SK-N-MC (cell line): Measurements from ENCODE around the gene IFNK.

Experiments
- DNase-seq: peaks from one replicate; pipeline ENCODE4 v3.0.0-alpha.2; 2011; ENCODE audit warnings: low read depth, low spot score
- H3K27ac ChIP-seq: fragments of 200-600 bp; sonication (generic); 2 replicates; pipeline ENCODE4 v1.5.1; 2016; ENCODE audit warnings: mixed run types
- H3K36me3 ChIP-seq: fragments of 200-600 bp; sonication (generic); 2 replicates; pipeline ENCODE4 v1.6.1; 2017; ENCODE audit warnings: antibody characterized with exemption, low read length, mixed read lengths; ENCODE audit not compliant: insufficient read depth
- H3K4me3 ChIP-seq: fragments of 200-600 bp; sonication (generic); 2 replicates; pipeline ENCODE4 v1.5.1; 2016
- H3K9ac ChIP-seq: fragments of 200-600 bp; sonication (generic); 2 replicates; pipeline ENCODE4 v1.8.0; 2017; ENCODE audit warnings: mixed run types, mixed read lengths; ENCODE audit not compliant: insufficient read length
- H3K9me3 ChIP-seq: fragments of 200-600 bp; sonication (generic); 2 replicates; pipeline ENCODE4 v1.6.1; 2017; ENCODE audit warnings: low read depth, mild to moderate bottlenecking, antibody characterized with exemption, low read length, moderate library complexity, mixed read lengths
- EZH2 ChIP-seq: fragments of 200-600 bp; sonication (generic); IDR thresholded peaks from one replicate; pipeline ENCODE4 v1.6.1; 2017; ENCODE audit warnings: antibody characterized with exemption
- FOXP2 ChIP-seq: optimal IDR thresholded peaks from 2 replicates; pipeline ENCODE3; 2011; ENCODE audit warnings: mild to moderate bottlenecking, moderate library complexity; ENCODE audit not compliant: insufficient read depth; ENCODE audit errors: extremely low read length, control extremely low read depth
- POLR2AphosphoS5 ChIP-seq: IDR thresholded peaks from 2 replicates; pipeline ENCODE4 v1.6.1; 2012; ENCODE audit warnings: mild to moderate bottlenecking, low read depth, low read length, borderline replicate concordance

Gene IFNK

DNA sequence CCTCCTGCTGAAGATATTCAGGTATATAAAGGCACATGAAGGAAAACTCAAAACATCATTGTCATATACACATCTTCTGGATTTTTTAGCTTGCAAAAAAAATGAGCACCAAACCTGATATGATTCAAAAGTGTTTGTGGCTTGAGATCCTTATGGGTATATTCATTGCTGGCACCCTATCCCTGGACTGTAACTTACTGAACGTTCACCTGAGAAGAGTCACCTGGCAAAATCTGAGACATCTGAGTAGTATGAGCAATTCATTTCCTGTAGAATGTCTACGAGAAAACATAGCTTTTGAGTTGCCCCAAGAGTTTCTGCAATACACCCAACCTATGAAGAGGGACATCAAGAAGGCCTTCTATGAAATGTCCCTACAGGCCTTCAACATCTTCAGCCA lies at the start of gene IFNK:
IFNK (plus strand) TSS at position 55 of the 400 bp plus-strand sequence; CDS start at position 102, 47 bp downstream.
- Histone ChIP-seq H3K36me3 (no peaks in the 10 kb centered on the region), H3K9me3 (no peaks in the 10 kb centered on the region), H3K9ac (no peak within 1 kb of the TSS), H3K27ac (no peak within 1 kb of the TSS), H3K4me3 (no peak within 1 kb of the TSS)
- TF ChIP-seq POLR2AphosphoS5 (no peak), EZH2 (no peak), FOXP2 (no peak)
- DNase-seq = no peak

DNA sequence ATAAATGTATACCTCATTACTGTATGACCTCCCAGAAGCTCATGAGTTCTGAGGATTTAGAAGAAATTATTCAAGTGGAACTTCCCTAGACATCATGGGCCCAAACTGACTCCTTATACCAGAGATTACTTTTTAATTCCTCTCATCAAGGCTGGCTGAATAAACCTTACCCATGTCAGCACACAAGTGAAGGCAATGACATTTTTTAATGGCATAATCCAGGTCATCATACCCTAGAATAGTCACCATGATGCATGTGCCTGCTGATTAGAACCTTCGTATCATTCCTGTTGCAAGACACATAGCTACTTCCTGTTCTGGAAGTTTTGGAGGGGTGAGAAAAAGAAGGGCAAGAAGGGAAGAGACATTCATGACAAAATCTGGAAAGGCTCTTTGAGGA lies 49.8 kb upstream of the IFNK start:
- no peak overlapping the region for H3K27ac ChIP-seq
- no peak for DNase-seq
- H3K9ac ChIP-seq = no peak overlapping the region
- no peak overlapping the region for H3K4me3 ChIP-seq
- no peaks in the 10 kb centered on the region for H3K36me3 ChIP-seq
- H3K9me3 ChIP-seq = no peaks in the 10 kb centered on the region
- TF ChIP-seq FOXP2 (no peak), EZH2 (no peak), POLR2AphosphoS5 (no peak)

- Histone ChIP-seq H3K9me3 (no peaks in the 10 kb centered on the region), H3K9ac (no peak overlapping the region), H3K36me3 (no peaks in the 10 kb centered on the region), H3K4me3 (no peak overlapping the region), H3K27ac (no peak overlapping the region)
- no peak for TF ChIP-seq POLR2AphosphoS5
- no peak for TF ChIP-seq EZH2
- no peak for DNase-seq
These were observed 49.0 kb upstream of the IFNK start for GRCh38 chr9:27475057-27475595.

GRCh38 chr9:27476870-27477515 lies 47.1 kb upstream of the IFNK start:
- TF ChIP-seq FOXP2 (no peak), EZH2 (no peak), POLR2AphosphoS5 (no peak)
- no peak for DNase-seq
- no peak overlapping the region for H3K4me3 ChIP-seq
- H3K36me3 ChIP-seq = no peaks in the 10 kb centered on the region
- no peaks in the 10 kb centered on the region for H3K9me3 ChIP-seq
- no peak overlapping the region for H3K27ac ChIP-seq
- H3K9ac ChIP-seq = no peak overlapping the region

DNA sequence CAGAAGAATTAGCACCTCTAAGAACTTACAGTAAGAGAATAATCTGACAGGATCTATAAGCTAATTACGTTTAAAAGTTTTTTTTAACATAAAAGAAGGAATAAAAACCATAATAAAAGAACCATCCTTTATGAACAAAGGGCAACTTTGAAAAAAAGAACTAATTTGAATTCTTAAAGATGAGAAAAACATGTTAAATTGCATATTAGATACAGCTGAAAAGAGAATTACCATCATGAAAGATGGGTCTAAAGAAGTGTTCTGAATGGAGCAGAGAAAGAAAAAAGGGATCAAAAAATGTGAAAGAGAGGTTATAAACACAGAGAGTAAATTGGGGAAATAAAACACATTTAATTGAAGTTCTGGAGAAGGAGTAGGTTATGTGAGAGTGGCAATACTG lies 45.8 kb upstream of the IFNK start:
- Histone ChIP-seq H3K36me3 (no peaks in the 10 kb centered on the region), H3K9me3 (no peaks in the 10 kb centered on the region), H3K27ac (no peak overlapping the region), H3K9ac (no peak overlapping the region), H3K4me3 (no peak overlapping the region)
- DNase-seq = no peak
- TF ChIP-seq POLR2AphosphoS5 = no peak
- no peak for TF ChIP-seq FOXP2
- TF ChIP-seq EZH2 = no peak

- Histone ChIP-seq H3K36me3 (no peaks in the 10 kb centered on the region), H3K27ac (no peak overlapping the region), H3K4me3 (no peak overlapping the region), H3K9me3 (no peaks in the 10 kb centered on the region), H3K9ac (no peak overlapping the region)
- no peak for DNase-seq
- TF ChIP-seq POLR2AphosphoS5 (no peak), EZH2 (no peak), FOXP2 (no peak)
These were observed 41.4 kb upstream of the IFNK start for GRCh38 chr9:27482709-27483108.

- Histone ChIP-seq H3K9ac (no peak overlapping the region), H3K4me3 (no peak overlapping the region), H3K27ac (no peak overlapping the region), H3K36me3 (no peaks in the 10 kb centered on the region), H3K9me3 (no peaks in the 10 kb centered on the region)
- TF ChIP-seq POLR2AphosphoS5 (no peak), EZH2 (no peak), FOXP2 (no peak)
- DNase-seq = no peak
These were observed 40.5 kb upstream of the IFNK start for GRCh38 chr9:27483576-27483975.

GRCh38 chr9:27485158-27485557 lies 38.9 kb upstream of the IFNK start:
- no peak for TF ChIP-seq FOXP2
- TF ChIP-seq EZH2 = no peak
- H3K9me3 ChIP-seq = no peaks in the 10 kb centered on the region
- no peak for DNase-seq
- no peak overlapping the region for H3K27ac ChIP-seq
- no peak overlapping the region for H3K9ac ChIP-seq
- no peak overlapping the region for H3K4me3 ChIP-seq
- no peaks in the 10 kb centered on the region for H3K36me3 ChIP-seq

GRCh38 chr9:27487128-27487640 lies 36.9 kb upstream of the IFNK start:
- Histone ChIP-seq H3K9me3 (no peaks in the 10 kb centered on the region), H3K27ac (no peak overlapping the region), H3K4me3 (no peak overlapping the region), H3K9ac (no peak overlapping the region), H3K36me3 (no peaks in the 10 kb centered on the region)
- no peak for DNase-seq
- TF ChIP-seq EZH2 = no peak
- no peak for TF ChIP-seq POLR2AphosphoS5
- TF ChIP-seq FOXP2 = no peak
